GM18951 (cell line): ENCODE results near the gene DCXR.

Experiments used
- POLR2A ChIP-seq: IDR thresholded peaks from 4 replicates; pipeline ENCODE4 v1.6.1; 2011; ENCODE audit warnings: mild to moderate bottlenecking; ENCODE audit not compliant: insufficient read length, insufficient read depth; ENCODE audit errors: extremely low read depth
- in situ Hi-C: fragments of 300-500 bp; cut with MboI; formaldehyde crosslinking; loops from one replicate; pipeline ENCODE4 v1.12.0; 2022; ENCODE audit warnings: low sequenced_read_pairs, mixed read lengths, inconsistent platforms; ENCODE audit not compliant: unreplicated experiment

DCXR gene

DNA sequence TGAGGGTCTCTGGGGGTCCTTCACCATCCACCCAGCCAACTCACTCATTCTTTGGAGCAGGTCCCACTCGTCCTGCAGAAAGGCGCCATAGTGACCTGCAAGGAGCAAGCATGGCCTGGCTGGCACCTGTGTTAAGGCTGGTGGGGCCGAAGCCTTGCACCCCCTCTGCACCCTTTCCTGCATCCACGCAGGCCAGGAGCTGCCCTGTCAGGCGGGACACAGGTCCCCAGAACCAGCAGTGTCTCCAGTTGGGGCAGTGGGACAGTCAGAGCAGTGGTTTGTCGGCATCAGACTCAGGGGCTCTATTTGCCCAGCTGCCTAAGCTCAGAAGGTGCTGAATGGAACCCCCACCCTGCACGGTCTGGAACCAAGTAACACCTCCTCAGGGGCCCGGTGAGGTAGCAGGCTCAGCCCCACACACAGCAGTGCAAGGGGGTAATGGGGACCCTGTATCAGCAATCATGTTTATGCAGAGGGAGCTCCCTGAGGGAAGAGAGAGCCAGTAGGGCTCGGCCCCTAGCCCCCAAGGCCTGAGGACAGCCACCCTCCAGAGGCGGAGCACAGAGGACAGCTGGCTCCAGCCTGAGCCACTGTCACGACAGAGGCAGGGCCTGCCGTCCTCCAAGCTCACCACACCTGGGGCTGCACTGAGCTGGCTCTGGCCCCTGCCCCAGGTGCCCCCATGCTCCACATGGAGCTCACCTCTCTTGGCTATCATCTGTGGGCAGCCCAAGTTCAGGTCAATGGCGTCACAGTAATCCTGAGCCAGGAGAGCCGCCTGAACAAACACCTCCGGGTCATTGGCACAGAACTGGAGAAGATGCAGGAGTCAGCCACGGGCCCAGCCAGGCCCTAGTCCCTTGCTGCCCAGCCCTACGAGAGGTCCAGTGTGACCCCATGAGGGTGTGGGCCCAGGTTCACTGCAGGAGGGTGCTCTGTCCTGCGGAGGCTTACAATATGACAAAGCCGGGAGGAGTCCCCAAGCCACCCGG, 26.2 kb upstream of the DCXR start:
- in situ Hi-C loops, result no loop called here
- no peak for TF ChIP-seq POLR2A

- no peak for TF ChIP-seq POLR2A
- in situ Hi-C loops, result no loop called here
These were observed 25.5 kb upstream of the DCXR start for GRCh38 chr17:82062984-82063368.

DNA sequence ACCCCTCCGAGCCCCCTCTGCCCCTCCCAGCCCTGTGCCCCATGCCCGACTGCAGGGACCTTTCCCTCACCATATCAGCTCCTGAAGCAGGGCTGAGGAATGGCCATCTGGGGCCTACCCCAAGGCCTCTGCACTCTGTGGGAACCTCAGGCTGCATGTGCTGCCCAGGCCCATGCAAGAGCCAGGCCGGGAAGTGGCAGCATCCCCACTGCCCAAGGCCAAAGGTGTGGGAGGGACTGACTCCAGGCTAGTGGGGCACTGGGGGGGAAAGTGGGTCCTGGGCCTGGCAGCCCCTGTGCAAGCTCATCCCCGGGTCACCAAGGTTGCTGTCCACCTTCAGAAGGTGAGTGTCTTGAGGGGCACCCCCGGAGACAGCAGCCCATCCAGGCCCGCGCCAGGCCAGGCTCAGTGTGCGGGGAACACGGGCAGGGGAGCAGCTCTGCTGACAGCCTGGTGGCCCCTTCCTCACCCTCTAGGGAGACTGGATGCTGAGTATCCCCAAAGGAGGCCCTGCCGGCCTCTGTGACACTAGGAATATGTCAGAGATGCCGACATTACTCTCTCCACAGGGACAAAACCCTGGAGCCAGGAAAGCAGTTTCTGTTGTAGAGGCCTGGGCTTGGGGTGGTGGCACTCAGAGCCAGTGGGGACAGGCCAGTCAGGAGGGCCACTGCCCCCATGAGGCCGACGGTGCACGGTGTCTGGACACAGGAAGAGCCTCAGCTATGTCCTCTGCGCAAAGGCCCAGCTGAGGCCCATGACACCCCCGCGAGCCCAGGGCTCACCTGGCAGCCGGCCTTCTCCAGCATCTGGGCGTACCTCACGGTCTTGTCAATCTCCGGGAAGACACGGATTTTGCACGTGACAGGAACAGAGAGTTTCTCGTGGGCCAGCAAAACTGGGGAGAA, 24.8 kb upstream of the DCXR start:
- TF ChIP-seq POLR2A, result no peak
- in situ Hi-C loops, result no loop called here

GRCh38 chr17:82061047-82061925, 23.8 kb upstream of the DCXR start:
- in situ Hi-C loops, result no loop called here
- TF ChIP-seq POLR2A, result no peak

- no peak for TF ChIP-seq POLR2A
- in situ Hi-C loops, result no loop called here
These were observed 23.1 kb upstream of the DCXR start for GRCh38 chr17:82060614-82061013.

- in situ Hi-C loops, result no loop called here
- TF ChIP-seq POLR2A, result no peak
These were observed 22.5 kb upstream of the DCXR start for GRCh38 chr17:82060001-82060380.

GRCh38 chr17:82059272-82060000, 21.9 kb upstream of the DCXR start:
- peak; percentile 12 for TF ChIP-seq POLR2A
- in situ Hi-C loops, result no loop called here

DNA sequence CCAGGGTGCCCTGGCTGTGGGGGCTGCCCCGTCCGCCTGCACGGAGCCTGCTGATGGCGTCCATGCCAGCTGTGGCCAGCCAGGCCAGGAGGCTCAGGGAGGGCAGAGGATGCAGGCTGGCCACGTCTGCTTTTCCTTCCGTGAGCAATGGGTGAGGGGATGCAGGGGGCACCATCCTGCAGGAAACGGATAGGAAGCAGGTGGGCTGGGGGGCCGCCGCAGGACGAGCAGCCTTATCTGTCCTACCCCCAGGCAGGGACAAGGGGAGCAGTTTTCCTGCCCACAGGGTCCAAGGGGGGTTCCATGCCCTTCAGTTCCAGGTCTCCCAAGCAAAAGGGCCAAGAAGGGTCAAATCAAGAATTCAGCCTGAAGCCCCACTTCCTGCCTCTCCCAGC, 21.4 kb upstream of the DCXR start:
- no peak for TF ChIP-seq POLR2A
- in situ Hi-C loops, result no loop called here

GRCh38 chr17:82058230-82058854, 20.8 kb upstream of the DCXR start:
- in situ Hi-C loops, result no loop called here

GRCh38 chr17:82056729-82057621, 19.5 kb upstream of the DCXR start:
- in situ Hi-C loops, result no loop called here
- no peak for TF ChIP-seq POLR2A

More at GRCh38 chr17:82058230-82058854, 20.8 kb upstream of the DCXR start:
- TF ChIP-seq POLR2A, result no peak

DNA sequence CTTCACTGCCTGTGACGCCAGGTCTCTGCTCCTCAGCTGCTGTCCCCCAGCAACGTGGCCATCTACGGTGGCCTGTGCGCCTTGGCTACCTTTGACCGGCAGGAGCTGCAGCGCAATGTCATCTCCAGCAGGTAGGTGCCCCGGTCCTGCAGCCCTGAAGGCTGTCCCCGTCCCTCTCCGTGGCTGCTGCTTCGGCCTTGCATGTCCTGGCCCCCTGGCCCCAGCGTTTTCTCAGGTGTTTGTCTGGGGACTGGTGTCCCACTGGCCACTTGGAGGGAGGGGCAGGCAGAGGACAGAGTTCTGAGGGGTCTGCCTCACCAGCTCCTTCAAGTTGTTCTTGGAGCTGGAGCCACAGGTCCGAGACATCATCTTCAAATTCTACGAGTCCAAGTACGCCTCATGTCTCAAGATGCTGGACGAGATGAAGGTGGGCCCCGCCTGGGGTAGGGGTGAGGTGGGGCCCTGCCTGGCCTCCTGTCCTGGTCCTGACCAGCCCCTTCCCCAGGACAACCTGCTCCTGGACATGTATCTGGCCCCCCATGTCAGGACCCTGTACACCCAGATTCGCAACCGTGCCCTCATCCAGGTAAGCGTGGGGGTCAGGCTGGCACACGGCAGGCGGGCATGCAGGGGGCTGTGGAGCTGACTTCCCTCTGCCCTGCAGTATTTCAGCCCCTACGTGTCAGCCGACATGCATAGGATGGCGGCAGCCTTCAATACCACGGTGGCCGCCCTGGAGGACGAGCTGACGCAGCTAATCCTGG, 18.6 kb upstream of the DCXR start:
- in situ Hi-C loops, result no loop called here

More for the DNA sequence above, 18.6 kb upstream of the DCXR start:
- no peak for TF ChIP-seq POLR2A
